COLO829 (cell line): ENCODE results near the gene RNFT1.
A peak's percentile ranks its signal among the peaks of the same experiment; 100 is the strongest.
"Not testable (repeated sequence)": the region's sequence is repeated elsewhere in the genome, so short reads cannot be mapped to it uniquely, and the experiment has no call there.

ENCODE experiments used
- DNase-seq: peaks from one replicate; pipeline ENCODE4 v3.0.0; 2012; ENCODE audit warnings: low spot score

Gene RNFT1, protein sequence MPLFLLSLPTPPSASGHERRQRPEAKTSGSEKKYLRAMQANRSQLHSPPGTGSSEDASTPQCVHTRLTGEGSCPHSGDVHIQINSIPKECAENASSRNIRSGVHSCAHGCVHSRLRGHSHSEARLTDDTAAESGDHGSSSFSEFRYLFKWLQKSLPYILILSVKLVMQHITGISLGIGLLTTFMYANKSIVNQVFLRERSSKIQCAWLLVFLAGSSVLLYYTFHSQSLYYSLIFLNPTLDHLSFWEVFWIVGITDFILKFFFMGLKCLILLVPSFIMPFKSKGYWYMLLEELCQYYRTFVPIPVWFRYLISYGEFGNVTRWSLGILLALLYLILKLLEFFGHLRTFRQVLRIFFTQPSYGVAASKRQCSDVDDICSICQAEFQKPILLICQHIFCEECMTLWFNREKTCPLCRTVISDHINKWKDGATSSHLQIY

DNA sequence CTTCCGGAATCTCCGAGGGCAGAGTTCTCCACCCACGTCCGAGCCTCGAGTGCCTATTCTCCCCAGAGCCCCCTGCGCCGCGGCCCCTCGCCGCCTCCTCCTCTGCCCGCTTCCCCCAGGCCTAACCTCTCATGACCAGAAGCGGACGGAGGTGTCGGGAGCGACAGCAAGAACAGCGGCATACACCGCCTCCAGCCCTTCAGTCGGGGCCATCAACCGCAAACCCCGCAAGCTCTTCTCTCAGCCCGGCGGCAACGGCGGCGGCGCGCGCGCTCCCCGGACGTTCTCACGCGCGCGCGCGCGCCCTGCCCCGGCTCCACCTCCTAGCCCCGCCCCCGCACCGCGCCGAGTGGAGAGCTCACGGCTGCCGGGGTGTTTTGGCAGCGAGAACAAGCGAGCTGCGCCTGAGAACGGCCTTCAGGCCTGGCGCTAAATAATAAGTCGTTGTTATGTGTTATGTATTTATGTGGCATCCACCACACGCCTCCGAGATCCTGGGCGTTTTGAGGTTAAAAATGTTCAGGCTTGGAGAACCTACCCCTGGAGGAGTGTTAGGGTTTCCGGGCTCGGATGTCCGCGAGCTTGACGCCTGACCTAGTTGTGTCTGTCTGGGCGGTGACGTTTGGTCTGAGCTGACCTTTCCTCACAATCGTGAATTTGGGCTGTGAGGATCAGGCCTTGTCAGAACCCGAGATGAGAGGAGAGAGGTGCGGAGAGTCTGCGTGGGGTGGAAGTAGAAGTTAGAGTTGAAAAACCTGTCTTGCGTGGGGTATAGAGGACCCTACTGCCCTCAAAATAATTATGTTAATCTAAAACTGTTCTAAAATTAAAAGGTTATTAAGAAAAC is at the start of gene RNFT1:
RNFT1 (minus strand) TSS at position 259 of the 847 bp plus-strand sequence; CDS start at position 182, 77 bp downstream.
- DNase-seq, result peak; percentile 76

DNA sequence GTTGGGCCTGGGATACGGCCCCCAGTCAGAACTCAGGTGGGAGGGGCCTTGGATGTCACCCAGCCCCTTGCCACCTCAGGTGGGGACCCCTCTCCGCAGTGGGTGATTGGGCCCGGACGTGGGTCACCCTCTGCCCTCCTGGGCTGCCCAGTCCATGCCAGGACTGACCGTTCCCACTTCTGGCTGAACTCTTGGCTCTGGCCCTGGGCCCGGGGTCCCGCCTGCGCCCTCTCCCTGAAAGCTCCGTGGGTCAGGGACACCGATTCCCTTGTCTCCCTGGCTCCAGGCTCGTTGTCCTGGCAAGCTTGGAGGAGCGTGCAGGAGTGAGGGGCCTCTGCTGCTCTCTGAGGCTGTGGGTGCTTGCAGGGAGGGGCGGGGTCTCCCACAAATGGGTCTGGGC is 44.8 kb upstream of the RNFT1 start:
- DNase-seq, result not testable (repeated sequence)

DNA sequence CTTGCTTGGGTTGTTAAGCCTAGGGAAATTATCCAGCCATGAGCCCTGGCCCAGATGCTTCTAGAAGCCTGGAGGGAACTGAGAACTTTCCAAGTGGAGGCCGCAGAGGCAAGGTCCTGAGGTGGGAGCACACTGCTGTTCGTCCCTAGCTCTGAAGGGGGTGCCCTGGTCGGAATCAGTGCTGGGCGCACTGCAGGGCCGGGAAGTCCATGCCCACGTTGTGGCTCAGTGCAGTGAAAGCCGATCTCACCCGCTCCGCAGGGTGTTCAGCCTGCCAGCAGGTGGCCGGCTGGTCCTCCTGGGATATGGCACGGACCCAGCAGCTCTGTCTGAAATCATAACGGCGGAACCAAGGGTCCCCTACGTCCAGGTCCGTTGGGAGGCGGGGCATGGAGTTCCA is 43.8 kb upstream of the RNFT1 start:
- DNase-seq, result not testable (repeated sequence)

DNA sequence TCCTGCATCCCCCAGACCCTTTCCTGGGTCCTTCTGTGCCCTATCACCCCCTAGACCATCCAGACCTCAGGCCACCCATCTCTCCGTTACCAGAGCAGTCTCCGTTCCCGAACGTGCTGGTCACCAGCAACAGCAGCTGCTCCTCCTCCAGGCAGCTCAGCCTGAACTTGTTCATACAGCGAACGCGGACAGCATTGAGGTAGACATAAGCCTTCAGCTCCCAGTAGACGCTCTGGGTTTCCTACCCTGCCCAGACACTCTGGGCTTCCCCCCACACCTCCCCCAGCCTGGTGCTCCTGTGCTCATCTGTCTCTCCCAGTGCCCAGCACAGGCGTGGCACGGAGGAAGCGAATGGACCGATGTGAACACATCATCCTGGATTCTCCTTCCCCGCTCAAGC is 41.6 kb upstream of the RNFT1 start:
- DNase-seq, result no peak

DNA sequence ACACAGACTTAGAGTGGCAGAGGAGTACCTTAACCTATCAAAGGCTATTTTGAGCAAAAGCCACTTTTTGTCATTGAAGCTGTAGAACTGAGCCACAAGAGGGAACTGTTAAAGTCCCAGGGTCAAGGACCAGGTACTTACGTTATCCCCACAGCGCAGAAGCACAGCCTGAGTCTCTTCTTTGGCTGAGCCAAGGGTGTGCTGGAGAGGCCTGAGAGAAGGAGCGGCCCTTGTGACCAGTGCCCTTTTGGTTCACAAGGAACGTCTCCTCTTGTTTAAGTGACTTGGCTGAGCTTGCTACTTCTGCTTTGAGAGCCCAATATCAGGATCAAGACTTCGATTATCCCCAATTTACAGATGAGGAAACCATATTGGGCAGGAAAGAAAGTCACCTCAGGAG is 40.0 kb upstream of the RNFT1 start:
- DNase-seq, result not testable (repeated sequence)

DNA sequence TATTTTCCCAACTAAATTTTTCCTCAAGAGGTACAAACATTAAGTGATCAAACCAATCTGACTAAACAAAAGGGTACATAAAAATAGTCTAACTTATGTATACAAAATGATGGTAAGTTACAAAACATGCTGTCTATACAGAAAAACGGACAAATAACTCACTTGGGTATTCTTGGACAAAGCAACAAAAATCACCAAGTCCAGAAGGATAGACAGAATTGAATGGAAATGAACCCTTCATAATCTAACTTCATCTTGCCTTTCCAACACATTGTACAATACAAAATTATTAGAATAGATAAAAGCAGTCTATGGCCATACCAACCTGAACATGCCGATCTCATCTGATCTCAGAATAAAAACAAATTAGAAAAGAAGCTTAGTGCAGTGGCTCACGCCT is 37.9 kb upstream of the RNFT1 start:
- DNase-seq, result not testable (repeated sequence)

DNA sequence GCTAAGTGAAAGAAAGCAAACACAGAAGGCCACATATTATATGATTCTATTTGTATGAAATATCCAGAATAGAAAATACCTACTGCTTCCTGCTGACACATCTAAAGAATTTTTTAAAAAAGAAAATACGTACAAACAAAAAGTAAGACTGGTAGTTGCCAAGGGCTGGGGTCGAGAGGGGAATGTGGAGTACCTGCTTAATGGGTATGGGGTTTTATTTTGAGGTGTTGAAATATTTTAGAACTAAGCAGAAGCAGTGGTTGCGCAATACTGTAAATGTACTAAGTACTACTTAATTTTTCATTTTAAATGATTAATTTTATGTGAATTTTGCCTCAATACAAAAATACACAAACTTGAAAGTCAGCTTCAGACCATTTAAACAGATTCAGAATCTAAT is 32.1 kb upstream of the RNFT1 start:
- DNase-seq, result not testable (repeated sequence)

DNA sequence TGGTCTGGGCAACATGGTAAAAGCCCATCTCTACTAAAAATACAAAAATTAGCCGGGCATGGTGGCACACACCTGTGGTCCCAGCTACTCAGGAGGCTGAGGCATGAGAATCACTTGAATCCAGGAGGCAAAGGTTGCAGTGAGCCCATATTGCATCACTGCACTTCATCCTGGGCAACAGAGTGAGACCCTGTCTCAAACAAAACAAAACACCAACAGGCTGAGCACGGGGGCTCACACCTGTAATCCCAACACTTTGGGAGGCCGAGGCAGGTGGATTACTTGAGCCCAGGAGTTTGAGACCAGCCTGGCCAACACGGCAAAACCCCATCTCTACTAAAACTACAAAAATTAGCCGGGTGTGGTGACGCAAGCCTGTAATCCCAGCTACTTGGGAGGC is 10.6 kb upstream of the RNFT1 start:
- DNase-seq, result not testable (repeated sequence)

DNA sequence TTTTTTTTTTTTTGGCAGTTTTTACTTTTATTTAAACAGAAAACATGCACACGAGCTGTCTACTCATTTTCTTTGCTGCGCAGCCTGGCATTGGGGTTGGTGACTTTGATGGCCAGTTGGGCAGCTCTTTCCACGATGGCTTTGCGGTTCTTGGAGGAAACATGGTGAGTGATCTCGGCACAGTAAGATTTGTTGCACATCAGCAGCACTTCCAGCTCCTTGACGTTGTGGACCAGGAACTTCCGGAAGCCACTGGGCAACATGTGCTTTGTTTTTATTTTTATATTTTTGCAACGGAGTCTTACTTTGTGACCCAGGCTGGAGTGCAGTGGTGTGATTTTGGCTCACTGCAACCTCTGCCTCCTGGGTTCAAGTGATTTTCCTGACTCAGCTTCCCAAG is 8.9 kb upstream of the RNFT1 start:
- DNase-seq, result not testable (repeated sequence)

DNA sequence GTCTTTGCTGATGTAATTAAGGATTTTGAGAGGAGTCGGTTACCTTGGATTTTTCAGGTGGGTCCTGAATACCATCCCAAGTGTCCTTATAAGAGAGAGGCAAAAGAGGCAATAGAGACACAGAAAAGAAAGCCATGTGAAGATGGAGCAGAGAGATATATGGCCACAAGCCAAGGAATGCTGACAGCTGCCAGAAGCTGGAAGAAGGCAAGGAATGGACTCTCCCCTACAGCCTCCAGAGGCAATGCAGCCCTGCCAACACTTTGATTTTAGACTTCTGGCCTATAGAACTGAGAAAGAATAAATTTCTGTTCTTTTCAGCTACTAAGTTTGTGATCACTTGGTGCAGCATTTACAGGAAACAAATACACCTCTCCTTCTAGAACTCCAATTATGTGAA is 8.2 kb upstream of the RNFT1 start:
- DNase-seq, result no peak

DNA sequence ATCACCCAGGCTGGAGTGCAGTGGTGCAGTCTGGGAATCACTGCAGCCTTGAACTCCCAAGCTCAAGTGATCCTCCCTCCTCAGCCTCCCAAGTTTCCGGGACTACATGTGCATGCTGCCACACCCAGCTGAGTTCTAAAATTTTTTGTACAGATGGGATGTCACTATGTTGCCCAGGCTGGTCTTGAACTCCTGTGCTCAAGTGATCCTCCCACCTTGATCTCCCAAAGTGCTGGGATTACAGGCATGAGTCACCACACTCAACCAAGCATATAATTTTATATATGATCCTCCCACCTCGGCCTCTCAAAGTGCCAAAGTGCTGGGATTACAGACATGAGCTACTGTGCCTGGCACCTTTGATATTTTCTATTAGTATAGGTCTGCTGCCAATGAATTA is 7.2 kb upstream of the RNFT1 start:
- not testable (repeated sequence) for DNase-seq

DNA sequence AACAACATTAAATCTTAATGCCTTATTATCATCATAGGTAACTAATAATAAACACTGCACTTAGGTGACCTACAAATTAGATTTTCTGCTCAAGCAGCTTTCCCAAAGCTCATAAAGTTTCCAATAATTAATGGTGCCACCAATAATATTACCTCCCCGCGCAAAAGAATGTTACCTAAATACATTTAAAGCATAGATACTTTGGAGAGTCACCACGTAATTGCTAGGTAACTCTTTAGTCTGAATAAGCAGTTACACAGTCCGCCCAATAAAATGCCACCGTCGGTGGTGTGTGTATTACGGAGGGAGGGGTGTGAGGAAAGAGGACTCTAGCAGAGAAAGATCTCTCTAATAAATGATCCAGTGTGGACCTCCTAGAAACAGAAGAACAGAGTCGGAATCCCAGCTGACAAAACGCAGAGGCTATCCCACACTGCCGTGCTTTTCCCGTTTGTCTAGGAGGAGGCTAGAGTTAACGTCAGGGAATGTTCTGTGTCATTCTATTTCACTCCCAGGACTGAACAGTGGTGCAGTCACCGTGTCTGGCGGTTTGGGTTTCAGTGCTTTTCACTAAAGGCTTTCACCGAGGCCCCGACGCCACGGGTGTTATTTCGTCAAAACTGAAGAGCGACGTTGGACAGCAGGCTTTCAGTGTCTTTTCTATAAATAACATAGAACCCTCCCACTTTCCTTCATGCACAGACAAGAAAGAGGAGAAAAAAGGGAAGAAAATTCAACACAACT is 630 bp downstream of the RNFT1 start:
- DNase-seq, result peak; percentile 31

DNA sequence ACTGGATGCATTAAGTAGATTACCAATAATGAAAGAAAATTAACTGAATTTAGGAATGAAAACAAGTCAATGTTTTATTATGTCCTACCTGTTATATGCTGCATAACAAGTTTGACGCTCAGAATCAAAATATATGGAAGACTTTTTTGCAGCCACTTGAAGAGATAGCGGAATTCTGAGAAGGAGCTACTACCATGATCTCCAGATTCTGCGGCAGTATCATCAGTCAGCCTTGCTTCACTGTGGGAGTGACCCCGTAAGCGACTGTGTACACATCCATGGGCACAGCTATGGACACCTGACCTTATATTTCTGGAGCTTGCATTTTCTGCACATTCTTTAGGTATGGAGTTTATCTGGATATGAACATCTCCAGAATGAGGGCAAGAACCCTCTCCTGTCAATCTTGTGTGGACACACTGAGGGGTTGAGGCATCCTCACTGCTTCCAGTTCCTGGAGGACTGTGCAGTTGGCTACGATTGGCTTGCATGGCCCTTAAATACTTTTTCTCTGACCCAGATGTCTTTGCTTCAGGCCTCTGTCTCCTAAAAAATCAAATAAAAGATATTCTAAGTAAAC is 1.7 kb downstream of the RNFT1 start:
- DNase-seq, result no peak

DNA sequence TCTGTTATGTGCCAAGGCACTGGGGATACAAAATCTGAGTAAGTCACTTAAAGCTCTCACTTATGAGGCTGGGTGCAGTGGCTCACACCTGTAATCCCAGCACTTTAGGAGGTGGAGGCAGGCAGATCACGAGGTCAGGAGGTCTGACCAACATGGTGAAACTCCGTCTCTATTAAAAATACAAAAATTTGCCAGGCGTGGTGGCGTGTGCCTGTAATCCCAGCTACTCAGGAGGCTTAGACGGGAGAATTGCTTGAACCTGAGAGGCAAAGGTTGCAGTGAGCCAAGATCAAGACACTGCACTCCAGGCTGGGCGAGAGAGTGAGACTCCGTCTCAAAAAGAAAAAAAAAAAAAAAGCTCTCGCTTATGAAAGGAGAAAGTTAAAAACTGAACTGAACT is 5.0 kb downstream of the RNFT1 start:
- not testable (repeated sequence) for DNase-seq

DNA sequence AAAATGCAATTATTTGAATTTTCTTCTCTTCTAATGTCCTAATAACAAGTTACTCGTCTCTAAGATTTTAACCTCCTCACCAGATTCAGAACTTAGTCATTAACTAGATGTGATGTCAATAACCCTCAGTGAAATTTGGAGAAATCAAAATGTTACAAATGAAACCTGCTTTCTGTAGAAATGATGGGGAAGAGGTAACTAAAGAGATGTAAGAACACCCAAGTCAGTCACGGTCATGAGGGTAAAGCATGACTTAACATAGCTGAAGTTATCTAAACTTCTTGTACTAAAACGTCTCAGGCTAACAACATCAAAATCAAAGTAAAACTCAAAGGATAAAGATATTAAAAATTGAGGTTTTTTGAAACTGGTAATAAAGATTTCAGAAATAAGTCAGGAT is 9.7 kb downstream of the RNFT1 start:
- DNase-seq, result no peak

DNA sequence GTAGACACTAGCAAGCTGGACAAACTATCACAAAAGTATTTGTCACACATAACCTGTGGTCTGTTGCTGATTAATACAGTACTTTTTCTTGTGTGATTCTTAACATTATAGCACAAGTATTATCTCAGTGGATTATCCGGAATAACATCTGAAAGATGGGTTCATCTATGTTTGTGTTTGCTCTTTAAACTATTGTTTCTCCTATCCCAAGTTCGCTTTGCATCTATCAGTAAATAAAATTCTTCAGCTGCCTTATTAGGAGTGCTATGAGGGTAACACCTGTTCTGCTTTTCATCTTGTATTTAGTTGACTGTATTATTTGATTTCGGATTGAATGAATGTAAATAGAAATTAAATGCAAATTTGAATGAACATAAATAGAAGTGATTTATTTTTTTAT is 14.5 kb downstream of the RNFT1 start:
- no peak for DNase-seq

DNA sequence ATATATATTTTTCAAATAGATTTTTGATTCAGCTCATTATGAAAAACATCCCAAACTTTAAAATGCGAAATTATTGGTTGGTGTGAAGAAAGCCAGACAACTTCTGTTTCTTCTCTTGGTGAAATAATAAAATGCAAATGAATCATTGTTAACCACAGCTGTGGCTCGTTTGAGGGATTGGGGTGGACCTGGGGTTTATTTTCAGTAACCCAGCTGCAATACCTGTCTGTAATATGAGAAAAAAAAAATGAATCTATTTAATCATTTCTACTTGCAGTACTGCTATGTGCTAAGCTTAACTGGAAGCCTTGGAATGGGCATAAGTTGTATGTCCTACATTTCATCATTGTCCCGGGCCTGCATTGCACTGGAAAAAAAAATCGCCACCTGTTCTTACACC is 17.2 kb downstream of the RNFT1 start:
- DNase-seq, result not testable (repeated sequence)

DNA sequence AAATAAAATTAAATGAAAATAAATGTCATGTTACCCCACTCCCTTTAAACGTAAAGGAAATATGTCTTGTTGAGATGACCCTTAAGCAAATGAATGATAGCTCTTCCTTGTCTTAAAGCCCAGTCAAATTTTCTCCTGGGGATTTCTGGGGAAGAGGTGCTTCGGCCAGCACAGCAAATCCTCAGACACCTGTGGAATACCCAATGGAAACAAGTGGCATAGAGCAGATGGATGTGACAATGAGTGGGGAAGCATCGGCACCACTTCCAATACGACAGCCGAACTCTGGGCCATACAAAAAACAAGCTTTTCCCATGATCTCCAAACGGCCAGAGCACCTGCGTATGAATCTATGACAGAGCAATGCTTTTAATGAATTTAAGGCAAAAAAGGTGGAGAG is 18.1 kb downstream of the RNFT1 start:
- not testable (repeated sequence) for DNase-seq

DNA sequence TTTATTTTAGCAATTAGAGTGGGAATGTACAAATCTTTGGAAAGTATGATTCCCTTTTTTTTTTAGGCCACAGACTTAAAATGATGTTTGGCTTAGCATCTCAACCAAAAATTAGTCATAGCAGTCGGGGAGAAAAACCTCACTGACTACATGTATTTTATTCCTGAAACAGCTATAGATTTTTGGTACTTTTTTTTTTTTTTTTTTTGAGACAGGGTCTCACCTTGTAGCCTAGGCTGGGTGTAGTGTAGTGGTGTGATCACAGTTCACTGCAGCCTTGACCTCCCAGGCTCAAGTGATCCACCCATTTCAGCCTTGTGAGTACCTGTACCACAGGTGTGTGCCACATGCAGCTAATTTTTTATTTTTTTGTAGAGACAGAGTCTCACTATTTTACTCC is 23.4 kb downstream of the RNFT1 start:
- DNase-seq, result no peak

DNA sequence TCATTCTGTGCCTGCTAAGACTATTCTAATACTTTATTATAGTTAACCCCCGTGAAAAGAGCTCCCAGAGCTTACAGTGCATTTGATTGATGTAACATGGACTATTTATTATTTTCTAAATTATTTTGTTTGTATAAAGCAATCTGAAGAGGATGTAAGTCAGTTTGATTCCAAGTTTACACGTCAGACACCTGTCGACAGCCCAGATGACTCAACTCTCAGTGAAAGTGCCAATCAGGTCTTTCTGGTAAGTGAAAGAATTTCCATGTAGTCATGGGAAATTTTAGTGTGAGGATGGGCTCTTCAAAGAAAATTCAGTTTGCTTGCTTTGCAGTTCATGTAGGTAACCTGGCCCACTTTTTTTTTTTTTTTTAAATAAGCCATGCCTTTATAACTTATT is 23.8 kb downstream of the RNFT1 start:
- DNase-seq, result not testable (repeated sequence)

DNA sequence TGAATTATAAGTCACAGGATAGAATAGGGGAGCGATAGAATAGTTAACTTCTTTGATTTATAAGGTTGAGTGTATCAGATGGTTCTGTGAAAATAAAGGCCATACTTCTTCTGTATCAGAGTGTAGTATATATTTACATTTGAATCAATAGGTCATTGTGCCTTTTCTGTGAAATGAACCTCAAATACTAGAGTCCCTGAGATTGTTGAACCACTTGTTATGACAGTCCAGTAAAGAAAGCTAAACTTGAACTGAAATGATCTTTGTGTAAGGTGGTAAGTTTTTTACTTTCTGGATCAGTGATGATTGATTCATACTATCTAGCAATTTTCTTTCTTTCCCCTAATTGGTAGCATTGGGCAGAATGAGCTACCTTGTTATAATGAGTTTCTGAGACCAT is 31.2 kb downstream of the RNFT1 start:
- DNase-seq, result not testable (repeated sequence)

DNA sequence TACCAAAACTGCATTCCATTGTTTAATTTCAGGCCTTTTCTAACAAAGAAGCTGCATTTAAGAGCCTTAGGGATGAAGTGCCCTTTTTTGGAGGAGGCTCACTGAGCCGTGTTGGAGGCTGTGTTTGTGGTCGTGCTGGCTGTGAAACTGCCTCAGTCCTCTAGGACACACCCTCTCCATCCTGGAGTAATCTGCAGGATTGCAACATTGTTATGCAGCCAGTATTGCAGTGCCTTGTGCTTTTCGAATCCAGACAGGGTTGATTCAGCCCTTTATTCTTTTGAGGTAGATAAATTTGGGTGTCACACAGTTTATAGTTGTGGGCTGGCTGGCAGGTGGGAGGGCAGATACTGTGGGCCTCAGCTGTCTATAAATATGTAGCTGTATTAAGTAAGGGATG is 33.8 kb downstream of the RNFT1 start:
- DNase-seq, result not testable (repeated sequence)
